Activated CD4-positive, alpha-beta T cell treated with anti-CD3 and anti-CD28 coated beads, Interleukin-2, amount 10 ng/mL, durations not matched to agents 7 days and 5 days (primary cell): ENCODE results near the gene RFK. TPM values are rescaled to one million over a fixed set of nuclear protein-coding genes. Genes with fewer than 3 reads are reported as not detected.
"Not testable (repeated sequence)": the region's sequence is repeated elsewhere in the genome, so short reads cannot be mapped to it uniquely, and the experiment has no call there.

Source experiments
- CTCF ChIA-PET: fragments of 350-600 bp; sonication (Branson Sonifier 250); formaldehyde crosslinking; loops from one replicate; lab custom pipeline; 2021; ENCODE audit warnings: antibody characterized with exemption; lab: Charles Lee
- POLR2A ChIA-PET: fragments of 350-600 bp; sonication (Branson Sonifier 250); formaldehyde crosslinking; loops from one replicate; lab custom pipeline; 2021; ENCODE audit warnings: antibody characterized with exemption; lab: Charles Lee
- DNase-seq: peaks from one replicate; pipeline ENCODE4 v3.0.0-alpha.2; 2020
- H3K27ac Mint-ChIP-seq: one replicate; pipeline ENCODE4 v1.8.0; 2021; ENCODE audit warnings: mild to moderate bottlenecking, moderate library complexity, mixed read lengths
- H3K27me3 Mint-ChIP-seq: one replicate; pipeline ENCODE4 v1.8.0; 2021; ENCODE audit warnings: mixed read lengths
- H3K36me3 Mint-ChIP-seq: one replicate; pipeline ENCODE4 v1.8.0; 2021; ENCODE audit warnings: low read depth, mixed read lengths
- H3K4me1 Mint-ChIP-seq: one replicate; pipeline ENCODE4 v1.8.0; 2021; ENCODE audit warnings: mixed read lengths
- H3K4me3 Mint-ChIP-seq: one replicate; pipeline ENCODE4 v1.8.0; 2021; ENCODE audit warnings: mild to moderate bottlenecking, moderate library complexity, mixed read lengths
- H3K9me3 Mint-ChIP-seq: one replicate; pipeline ENCODE4 v1.8.0; 2021; ENCODE audit warnings: mixed read lengths
- total RNA-seq, 2 experiments: library from RNA; stranded (reverse); gene quantifications; one replicate each; pipeline ENCODE4 v1.2.3, GENCODE V29; 2021

RFK gene
- total RNA-seq, 2 experiments from 2014 or later = 14.5 to 16.4 TPM

DNA sequence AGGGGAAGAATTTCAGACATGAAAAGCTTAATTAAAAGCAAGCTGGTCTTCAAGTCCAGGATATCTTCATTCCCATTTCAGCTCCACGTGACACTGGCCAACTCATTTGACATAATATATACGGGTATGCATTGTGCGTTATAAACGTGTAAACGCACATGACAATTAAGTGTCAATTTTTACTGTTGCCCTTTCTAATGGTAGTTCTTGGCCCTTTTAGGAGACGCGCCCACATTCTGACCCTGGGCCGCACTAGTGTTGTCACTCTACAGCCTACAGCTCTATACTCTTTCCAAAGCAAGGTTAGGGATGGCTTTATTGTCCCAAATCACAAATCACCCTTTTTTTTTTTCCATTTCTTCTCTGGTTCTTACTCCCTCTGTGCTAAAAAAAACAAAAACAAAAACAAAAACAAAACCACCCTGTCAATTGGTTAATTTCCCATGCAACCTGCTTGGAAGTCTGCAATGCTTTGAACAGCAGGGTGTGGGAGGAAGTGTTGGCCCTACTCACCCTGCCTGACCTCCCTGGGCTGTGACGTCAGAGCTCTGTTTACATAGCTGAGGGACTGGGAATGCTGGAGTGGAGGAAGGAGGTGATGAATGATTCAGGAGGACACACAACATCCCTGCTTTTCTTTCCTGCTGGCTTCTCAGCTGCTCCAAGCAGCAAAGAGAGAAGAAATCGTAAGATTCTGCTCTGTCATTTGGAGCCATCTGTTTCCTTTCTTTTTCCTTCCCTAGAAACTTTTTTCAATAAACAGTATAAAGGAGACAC is 19.3 kb downstream of the RFK start:
- DNase-seq = no peak
- Mint-ChIP-seq H3K4me3 (no peak overlapping the region), H3K27me3 (no peaks in the 10 kb centered on the region), H3K27ac (no peak overlapping the region), H3K9me3 (no peaks in the 10 kb centered on the region), H3K4me1 (no peaks in the 10 kb centered on the region), H3K36me3 (no peaks in the 10 kb centered on the region)
- POLR2A ChIA-PET = no interaction called here
- CTCF ChIA-PET = interaction anchor here (0.6 to 0.9 kb wide), 2 partner anchors 14 to 33 kb away, joined by 3 to 4 read pairs; no protein-coding TSS in a partner anchor

DNA sequence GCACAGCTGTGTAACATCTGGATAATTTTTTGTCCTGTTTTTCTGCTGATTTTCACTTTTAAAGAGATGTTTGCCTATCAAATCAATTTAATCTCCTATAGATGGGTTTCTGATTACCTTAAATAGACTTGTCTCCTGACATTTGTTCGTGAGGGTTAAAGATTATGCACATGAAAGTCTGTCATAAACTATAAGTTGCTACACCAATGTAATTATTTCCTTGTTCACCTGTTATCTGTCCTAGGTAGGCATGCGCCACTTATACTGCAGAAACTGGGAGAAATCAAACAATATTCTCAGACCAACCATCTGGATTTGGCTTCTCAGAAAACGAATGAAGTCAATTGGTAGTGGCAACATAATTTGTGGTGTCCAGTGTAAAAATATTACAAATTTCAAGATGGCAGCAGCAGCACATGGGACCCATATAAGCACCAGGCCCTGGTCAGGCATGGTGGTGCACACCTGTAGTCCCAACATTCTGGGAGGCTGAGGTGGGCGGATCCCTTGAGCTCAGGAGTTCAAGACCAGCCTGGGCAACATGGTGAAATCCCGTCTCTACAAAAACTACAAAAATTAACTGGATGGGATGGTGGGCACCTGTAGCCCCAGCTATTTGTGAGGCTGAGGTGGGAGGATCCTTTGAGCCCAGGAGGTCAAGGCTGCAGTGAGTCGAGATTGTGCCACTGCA is 20.3 kb downstream of the RFK start:
- H3K27ac Mint-ChIP-seq = no peak overlapping the region
- H3K9me3 Mint-ChIP-seq = no peaks in the 10 kb centered on the region
- H3K4me1 Mint-ChIP-seq = no peaks in the 10 kb centered on the region
- POLR2A ChIA-PET = no interaction called here
- no peaks in the 10 kb centered on the region for H3K36me3 Mint-ChIP-seq
- no peak for DNase-seq
- no peaks in the 10 kb centered on the region for H3K27me3 Mint-ChIP-seq
- CTCF ChIA-PET = interaction anchor here (0.9 kb wide), 1 partner anchor 15 kb away, joined by 3 read pairs; no protein-coding TSS in a partner anchor
- H3K4me3 Mint-ChIP-seq = no peak overlapping the region

DNA sequence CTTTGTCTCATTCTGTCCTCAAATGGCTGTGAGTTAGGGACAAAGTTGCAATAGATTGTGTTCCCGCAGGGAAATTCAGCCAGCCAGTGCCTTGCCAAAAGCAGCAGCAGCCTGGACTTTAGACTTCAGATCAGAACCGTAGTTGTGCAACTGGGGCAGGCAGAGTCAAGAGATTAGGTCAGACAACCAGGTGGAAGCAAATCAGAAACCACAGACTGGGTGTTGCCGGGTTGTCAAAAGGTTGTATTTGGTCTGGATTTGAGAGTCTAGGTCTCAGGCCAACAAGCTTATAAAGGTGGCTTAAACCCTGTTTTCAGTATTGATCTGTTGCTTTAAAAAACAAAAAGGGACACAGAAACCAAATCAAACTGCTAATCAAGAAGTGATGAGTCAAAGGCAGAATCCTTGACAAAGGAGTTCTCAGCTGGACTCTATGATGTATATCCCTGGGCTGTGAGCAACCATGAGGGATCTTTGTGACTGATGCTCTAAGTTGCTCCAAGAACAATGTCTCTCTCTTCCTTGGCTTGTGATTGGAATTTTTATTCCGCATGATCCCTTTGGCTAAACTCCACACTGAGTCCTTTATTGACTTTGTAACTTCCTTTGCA is 20.9 kb downstream of the RFK start:
- no peak overlapping the region for H3K4me3 Mint-ChIP-seq
- ChIA-PET POLR2A (no interaction called here), CTCF (no interaction called here)
- no peaks in the 10 kb centered on the region for H3K36me3 Mint-ChIP-seq
- no peaks in the 10 kb centered on the region for H3K9me3 Mint-ChIP-seq
- DNase-seq = no peak
- H3K27me3 Mint-ChIP-seq = no peaks in the 10 kb centered on the region
- H3K4me1 Mint-ChIP-seq = no peaks in the 10 kb centered on the region
- no peak overlapping the region for H3K27ac Mint-ChIP-seq

DNA sequence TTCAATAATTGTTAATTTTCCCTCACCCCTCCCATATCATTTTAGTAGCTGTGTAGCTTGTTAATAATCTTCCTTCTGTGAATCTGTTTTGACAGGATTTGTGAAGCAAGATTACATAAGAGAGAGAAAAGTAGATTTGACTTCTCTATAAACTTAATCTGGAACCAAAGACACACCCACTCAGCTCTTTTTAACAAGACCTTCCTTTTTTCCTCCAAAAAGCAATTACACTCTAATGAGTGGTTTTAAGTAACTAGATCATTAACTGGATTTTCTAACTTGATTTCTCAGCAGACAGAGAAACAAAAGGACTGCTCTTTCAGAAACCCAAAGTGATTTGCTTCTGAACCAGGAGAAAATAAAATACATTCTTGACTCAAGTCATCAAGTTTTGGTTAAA is 21.9 kb downstream of the RFK start:
- H3K36me3 Mint-ChIP-seq = no peaks in the 10 kb centered on the region
- H3K4me1 Mint-ChIP-seq = no peaks in the 10 kb centered on the region
- H3K4me3 Mint-ChIP-seq = no peak overlapping the region
- no peaks in the 10 kb centered on the region for H3K27me3 Mint-ChIP-seq
- POLR2A ChIA-PET = no interaction called here
- DNase-seq = no peak
- no peak overlapping the region for H3K27ac Mint-ChIP-seq
- H3K9me3 Mint-ChIP-seq = no peaks in the 10 kb centered on the region
- CTCF ChIA-PET = interaction anchor here (0.6 kb wide), 1 partner anchor 457 kb away, joined by 3 read pairs; no protein-coding TSS in a partner anchor

DNA sequence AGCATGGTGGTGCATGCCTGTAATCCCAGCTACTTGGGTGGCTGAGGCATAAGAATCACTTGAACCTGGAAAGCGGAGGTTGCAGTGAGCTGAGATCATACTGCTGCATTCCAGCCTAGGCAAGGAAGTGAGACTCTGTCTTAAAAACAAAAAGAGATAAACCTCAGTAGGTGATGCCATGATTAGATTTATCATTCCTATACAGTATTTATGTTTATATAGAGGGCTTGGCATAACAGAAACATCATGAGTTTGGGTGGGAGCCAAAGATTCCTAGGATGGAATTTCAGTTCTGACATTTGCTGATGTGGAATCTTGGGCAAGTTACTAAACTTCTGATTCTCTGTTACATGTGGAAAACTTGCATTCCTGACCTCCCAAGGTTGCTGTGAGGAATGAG is 22.3 kb downstream of the RFK start:
- Mint-ChIP-seq H3K27me3 (no peaks in the 10 kb centered on the region), H3K27ac (no peak overlapping the region), H3K4me3 (no peak overlapping the region), H3K4me1 (no peaks in the 10 kb centered on the region), H3K9me3 (no peaks in the 10 kb centered on the region), H3K36me3 (no peaks in the 10 kb centered on the region)
- DNase-seq = no peak
- CTCF ChIA-PET = no interaction called here
- POLR2A ChIA-PET = no interaction called here

DNA sequence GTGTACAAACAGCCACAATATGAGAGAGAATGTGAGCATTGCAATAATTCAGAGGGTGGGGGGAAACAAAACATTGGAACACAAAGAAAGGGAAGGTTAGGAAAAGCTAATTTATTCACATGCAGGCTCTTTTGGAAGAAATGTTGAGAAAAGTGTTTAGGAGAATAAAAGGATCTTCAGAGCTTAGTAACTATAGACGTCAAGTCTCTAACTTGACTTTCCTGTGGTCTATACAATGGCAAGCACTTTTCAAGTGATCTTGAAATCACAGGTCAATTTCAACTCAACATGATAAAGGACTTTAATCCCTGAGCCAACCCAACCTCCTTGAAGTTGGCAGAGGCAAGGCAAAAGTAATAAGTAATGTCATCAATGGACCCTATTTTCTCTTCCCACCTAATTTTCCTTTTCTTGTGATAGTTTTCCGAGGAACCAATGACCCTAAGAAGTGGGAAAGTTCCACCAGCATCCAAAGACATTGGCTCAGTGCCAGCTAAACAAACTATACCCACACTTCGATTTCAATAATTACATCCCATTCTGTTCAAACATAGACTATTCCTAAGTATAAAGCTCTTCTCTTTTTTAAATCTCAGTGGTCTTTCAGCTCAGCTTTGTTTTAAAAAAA is 23.7 kb downstream of the RFK start:
- H3K27ac Mint-ChIP-seq = no peak overlapping the region
- ChIA-PET POLR2A (no interaction called here), CTCF (interaction anchor here (0.8 kb wide), 1 partner anchor 8 kb away, joined by 3 read pairs; no protein-coding TSS in a partner anchor)
- DNase-seq = no peak
- no peak overlapping the region for H3K4me3 Mint-ChIP-seq
- H3K4me1 Mint-ChIP-seq = no peaks in the 10 kb centered on the region
- H3K9me3 Mint-ChIP-seq = no peaks in the 10 kb centered on the region
- H3K36me3 Mint-ChIP-seq = no peaks in the 10 kb centered on the region
- no peaks in the 10 kb centered on the region for H3K27me3 Mint-ChIP-seq

DNA sequence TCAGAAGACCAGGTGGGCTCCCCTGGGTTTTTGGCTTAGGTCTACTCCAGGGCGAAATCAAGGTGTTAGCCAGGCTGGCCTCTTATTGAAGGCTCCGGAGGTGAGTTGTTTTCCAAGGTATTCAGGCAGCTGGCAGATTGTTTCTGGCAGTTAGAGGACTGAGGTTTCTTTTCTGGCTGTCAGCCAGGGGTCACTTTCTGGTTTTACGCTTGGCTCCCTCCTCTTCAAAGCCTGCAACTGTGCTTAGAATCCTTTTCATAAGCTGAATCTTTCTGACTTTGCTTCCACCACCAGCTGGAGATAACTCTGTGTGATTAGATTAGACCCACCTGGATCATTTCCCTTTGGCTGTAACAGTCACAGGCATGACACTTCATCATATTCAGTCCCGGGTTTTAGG is 24.6 kb downstream of the RFK start:
- no peak overlapping the region for H3K4me3 Mint-ChIP-seq
- CTCF ChIA-PET = interaction anchor here (0.8 kb wide), 1 partner anchor 9 kb away, joined by 3 read pairs; no protein-coding TSS in a partner anchor
- no peaks in the 10 kb centered on the region for H3K36me3 Mint-ChIP-seq
- H3K27ac Mint-ChIP-seq = no peak overlapping the region
- no peaks in the 10 kb centered on the region for H3K27me3 Mint-ChIP-seq
- no peaks in the 10 kb centered on the region for H3K4me1 Mint-ChIP-seq
- H3K9me3 Mint-ChIP-seq = no peaks in the 10 kb centered on the region
- DNase-seq = no peak
- POLR2A ChIA-PET = no interaction called here

DNA sequence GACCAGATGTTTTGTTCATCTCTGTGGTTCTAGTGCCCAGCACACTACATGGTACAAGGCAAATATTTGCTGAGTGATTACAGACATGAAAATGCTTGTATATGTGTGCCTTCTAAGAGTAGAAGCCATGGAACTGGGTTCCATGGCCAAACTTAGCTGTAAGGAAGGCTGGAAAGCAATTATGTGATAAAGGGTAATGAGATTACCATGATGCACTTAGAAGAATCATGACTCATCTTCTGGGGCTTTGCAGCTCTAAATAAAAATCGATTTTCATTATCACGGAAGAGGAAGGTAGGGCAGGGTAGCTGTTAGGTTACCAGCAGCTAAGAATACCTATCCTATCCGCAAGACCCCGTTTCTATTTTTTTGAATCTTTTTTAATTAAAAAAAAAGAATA is 28.0 kb downstream of the RFK start:
- Mint-ChIP-seq H3K4me3 (no peak overlapping the region), H3K36me3 (no peaks in the 10 kb centered on the region), H3K27me3 (no peaks in the 10 kb centered on the region), H3K9me3 (no peaks in the 10 kb centered on the region), H3K27ac (no peak overlapping the region), H3K4me1 (no peaks in the 10 kb centered on the region)
- DNase-seq = no peak
- ChIA-PET CTCF (interaction anchor here (0.7 kb wide), 1 partner anchor 948 kb away, joined by 3 read pairs; no protein-coding TSS in a partner anchor), POLR2A (no interaction called here)

DNA sequence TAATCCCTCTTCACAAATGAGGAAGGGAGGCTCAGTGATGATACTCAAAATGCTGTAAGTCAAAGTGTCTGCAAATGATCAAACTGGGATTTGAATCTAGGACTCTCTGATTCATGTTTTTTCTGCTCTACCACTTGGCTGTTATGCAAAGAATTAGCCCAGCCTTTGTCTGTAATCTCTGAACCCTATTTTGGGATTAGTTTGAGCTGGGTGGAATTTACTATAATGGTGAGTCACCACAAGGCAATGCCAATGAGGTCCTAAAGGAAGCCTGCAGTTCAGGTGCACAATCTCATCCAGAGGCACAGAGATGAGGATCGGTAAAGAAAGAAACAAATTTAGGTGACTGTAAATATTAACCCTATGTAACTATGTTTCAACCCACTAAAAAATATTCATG is 29.2 kb downstream of the RFK start:
- no peaks in the 10 kb centered on the region for H3K27me3 Mint-ChIP-seq
- CTCF ChIA-PET = no interaction called here
- POLR2A ChIA-PET = no interaction called here
- no peak overlapping the region for H3K4me3 Mint-ChIP-seq
- no peak overlapping the region for H3K27ac Mint-ChIP-seq
- no peaks in the 10 kb centered on the region for H3K9me3 Mint-ChIP-seq
- DNase-seq = no peak
- H3K4me1 Mint-ChIP-seq = no peaks in the 10 kb centered on the region
- no peaks in the 10 kb centered on the region for H3K36me3 Mint-ChIP-seq

DNA sequence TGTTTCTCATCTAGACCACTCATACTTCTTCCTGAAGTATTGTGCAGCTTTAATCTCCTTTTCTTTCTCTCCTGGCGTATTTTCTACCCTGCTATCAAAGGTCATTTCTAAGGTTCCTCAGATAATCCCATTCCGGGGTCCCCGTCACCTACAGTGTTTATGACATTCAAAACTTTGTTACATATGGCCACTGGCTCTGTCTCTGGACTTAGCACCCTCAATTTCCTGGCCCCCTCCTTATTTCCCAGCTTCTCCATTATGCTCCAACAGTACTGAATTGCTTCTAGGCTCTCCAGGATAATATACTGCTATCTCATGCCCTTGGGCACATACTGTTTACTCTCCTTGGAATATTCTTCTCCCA is 31.2 kb downstream of the RFK start:
- H3K27ac Mint-ChIP-seq = no peak overlapping the region
- H3K4me3 Mint-ChIP-seq = no peak overlapping the region
- H3K4me1 Mint-ChIP-seq = no peaks in the 10 kb centered on the region
- DNase-seq = no peak
- ChIA-PET POLR2A (no interaction called here), CTCF (no interaction called here)
- H3K27me3 Mint-ChIP-seq = no peaks in the 10 kb centered on the region
- H3K36me3 Mint-ChIP-seq = no peaks in the 10 kb centered on the region
- no peaks in the 10 kb centered on the region for H3K9me3 Mint-ChIP-seq

DNA sequence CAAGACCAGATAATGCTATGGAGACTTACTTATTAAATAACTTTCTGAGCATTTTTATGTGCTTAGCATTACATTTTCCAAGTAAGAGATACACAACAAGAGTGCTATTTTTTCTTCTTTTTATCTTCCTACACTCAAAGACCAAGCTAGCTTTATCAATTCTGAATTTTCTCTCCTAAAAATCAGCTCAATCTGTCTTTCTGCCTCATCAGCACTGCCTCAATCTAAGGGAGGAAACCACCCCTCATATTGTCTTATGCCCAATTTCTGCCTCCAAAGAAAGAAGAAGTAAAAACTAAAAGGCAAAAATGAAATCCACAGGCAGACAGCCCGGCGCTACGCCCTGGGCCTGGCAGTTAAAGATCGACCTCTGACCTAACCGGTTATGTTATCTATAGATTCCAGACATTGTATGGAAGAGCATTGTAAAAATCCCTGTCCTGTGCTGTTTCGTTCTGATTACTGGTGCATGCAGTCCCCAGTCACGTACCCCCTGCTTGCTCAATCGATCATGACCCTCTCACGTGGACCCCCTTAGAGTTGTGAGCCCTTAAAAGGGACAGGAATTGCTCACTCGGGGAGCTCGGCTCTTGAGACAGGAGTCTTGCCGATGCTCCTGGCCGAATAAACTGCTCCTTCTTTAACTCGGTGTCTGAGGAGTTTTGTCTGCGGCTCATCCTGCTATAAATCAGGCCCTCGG is 31.7 kb downstream of the RFK start:
- H3K27ac Mint-ChIP-seq, CTCF ChIA-PET, H3K4me1 Mint-ChIP-seq, H3K27me3 Mint-ChIP-seq, H3K9me3 Mint-ChIP-seq, DNase-seq, H3K36me3 Mint-ChIP-seq, H3K4me3 Mint-ChIP-seq, POLR2A ChIA-PET: not testable (repeated sequence)

DNA sequence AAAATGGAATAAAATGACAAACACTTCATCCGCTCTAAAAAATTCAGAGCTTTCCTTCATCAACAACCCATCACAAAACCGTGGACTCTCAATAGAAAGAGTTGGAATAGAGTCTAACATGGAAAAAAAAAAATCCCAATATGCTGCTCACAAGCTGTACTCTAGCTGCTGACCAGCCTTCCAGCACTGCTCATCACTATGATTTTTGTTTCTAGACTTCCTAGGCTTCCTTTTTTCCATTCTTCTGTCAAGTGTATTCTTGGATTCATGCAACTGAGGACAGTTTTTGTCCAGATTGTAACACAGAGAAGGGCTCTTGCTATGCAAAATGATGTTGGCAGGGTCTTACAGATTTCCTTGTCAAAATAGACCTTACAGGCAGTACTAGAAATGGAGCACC is 34.5 kb downstream of the RFK start:
- Mint-ChIP-seq H3K27ac (no peak overlapping the region), H3K4me3 (no peak overlapping the region), H3K36me3 (no peaks in the 10 kb centered on the region), H3K9me3 (no peaks in the 10 kb centered on the region), H3K27me3 (no peaks in the 10 kb centered on the region), H3K4me1 (no peaks in the 10 kb centered on the region)
- ChIA-PET CTCF (interaction anchor here (0.9 to 1.5 kb wide), 2 partner anchors 13 to 36 kb away, joined by 5 to 6 read pairs; no protein-coding TSS in a partner anchor), POLR2A (no interaction called here)
- DNase-seq = no peak
